Astrocyte (in vitro differentiated cells and primary cell): ENCODE measurements around the gene ATG7.

Source experiments
- CTCF ChIP-seq: IDR thresholded peaks from 2 replicates; pipeline ENCODE4 v1.5.1; 2011; ENCODE audit warnings: low read depth, mild to moderate bottlenecking, inconsistent platforms, low read length, moderate library complexity; ENCODE audit not compliant: insufficient read depth
- EZH2 ChIP-seq: IDR thresholded peaks from 2 replicates; pipeline ENCODE4 v1.6.1; 2012; ENCODE audit warnings: mild to moderate bottlenecking, low read length, inconsistent platforms; ENCODE audit not compliant: insufficient read depth

DNA sequence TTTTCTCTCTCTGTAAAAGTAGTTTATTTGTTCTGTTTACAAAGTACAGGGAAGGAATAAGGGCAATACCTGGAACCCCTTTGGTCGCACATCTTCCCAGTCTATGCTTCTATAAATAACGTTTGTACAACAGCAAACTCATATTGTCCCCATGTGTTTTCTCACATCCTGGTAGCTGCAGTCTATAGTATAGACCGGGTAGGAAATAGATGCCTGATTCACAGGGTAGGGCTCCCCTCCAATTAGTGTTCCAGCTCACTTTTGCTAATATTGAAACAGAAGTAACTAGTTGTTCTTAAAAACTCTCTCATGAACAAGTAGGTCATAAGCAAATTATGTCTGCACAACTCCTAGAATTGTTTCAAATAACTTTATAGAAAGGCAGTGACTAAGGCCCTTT, 17.7 kb downstream of the ATG7 start:
- no peak for TF ChIP-seq CTCF
- TF ChIP-seq EZH2 = no peak
